Endothelial cell of umbilical vein (primary cell): Measurements from ENCODE around the gene ANKRD45. TPM values are rescaled to one million over a fixed set of nuclear protein-coding genes. Genes with fewer than 3 reads are reported as not detected.
"Not testable (repeated sequence)": the region's sequence is repeated elsewhere in the genome, so short reads cannot be mapped to it uniquely, and the experiment has no call there.

ENCODE experiments used
- BruUV-seq: library from RNA; stranded (reverse); fragments of 400-500 nt; replicated peaks from 2 replicates; lab custom pipeline; 2021; lab: Mats Ljungman, UMichigan
- CTCF ChIA-PET: fragments of 300-600, 350-600 bp; sonication (Branson Sonifier 250); formaldehyde crosslinking; loops from one replicate; lab custom pipeline; 2021; ENCODE audit warnings: antibody characterized with exemption, inconsistent platforms; lab: Charles Lee
- POLR2A ChIA-PET: fragments of 300-600, 350-600 bp; sonication (Branson Sonifier 250); formaldehyde crosslinking; loops from one replicate; lab custom pipeline; 2021; ENCODE audit warnings: antibody characterized with exemption, inconsistent platforms; lab: Charles Lee
- DNase-seq: peaks from one replicate; pipeline ENCODE4 v3.0.0-alpha.2; 2011; ENCODE audit warnings: low read depth, low spot score
- FAIRE-seq: peaks from 2 replicates; lab custom pipeline; 2011; peaks lifted over from hg19 to GRCh38; lab: Jason Lieb, UNC
- H2AFZ ChIP-seq: 2 replicates; pipeline ENCODE4 v1.6.0; 2012; ENCODE audit warnings: low read depth, low read length, control low read depth, inconsistent platforms
- H3K27ac ChIP-seq: 2 replicates; pipeline ENCODE4 v1.5.1; 2011; ENCODE audit warnings: low read depth, mild to moderate bottlenecking, control low read depth, low read length, moderate library complexity; ENCODE audit not compliant: insufficient read depth
- H3K27me3 ChIP-seq, 2 experiments: 2 replicates each; pipeline versions ENCODE4 v1.6.0 to v1.6.1; 2011; ENCODE audit warnings: low read length in 2 of 2, mixed read lengths in 1 of 2; ENCODE audit not compliant: control insufficient read depth in 2 of 2, insufficient read depth in 2 of 2
- H3K36me3 ChIP-seq, 2 experiments: 2 replicates in 1 of 2; 3 replicates in 1 of 2; pipeline ENCODE4 v1.5.1; 2011; ENCODE audit warnings: low read length in 2 of 2, mild to moderate bottlenecking in 1 of 2, moderate library complexity in 1 of 2; ENCODE audit not compliant: control insufficient read depth in 2 of 2, insufficient read depth in 2 of 2; ENCODE audit errors: extremely low read depth in 1 of 2
- H3K4me1 ChIP-seq: 3 replicates; pipeline ENCODE4 v1.5.1; 2011; ENCODE audit warnings: mild to moderate bottlenecking, low read length; ENCODE audit not compliant: control insufficient read depth, insufficient read depth; ENCODE audit errors: extremely low read depth
- H3K4me2 ChIP-seq: 2 replicates; pipeline ENCODE4 v1.6.1; 2011; ENCODE audit warnings: low read length, control low read depth, mixed read lengths; ENCODE audit not compliant: insufficient read depth
- H3K4me3 ChIP-seq, 3 experiments: fragments of 200-600 bp in 1 of 3; sonication (generic), shearing (Covaris generic) in 1 of 3; replicated peaks in 1 of 3; 2 replicates each; pipeline ENCODE4 v1.5.1; 2011 to 2016; ENCODE audit warnings: control low read depth in 3 of 3, low read length in 3 of 3, mild to moderate bottlenecking in 2 of 3, inconsistent platforms in 1 of 3, low read depth in 1 of 3, moderate library complexity in 1 of 3; ENCODE audit not compliant: insufficient read depth in 1 of 3
- H3K79me2 ChIP-seq: 2 replicates; pipeline ENCODE4 v1.6.0; 2012; ENCODE audit warnings: low read length, inconsistent platforms; ENCODE audit not compliant: control insufficient read depth, insufficient read depth
- H3K9ac ChIP-seq: replicated peaks from 2 replicates; pipeline ENCODE3; 2011; ENCODE audit warnings: low read length, control low read depth; ENCODE audit not compliant: insufficient read depth; ENCODE audit errors: extremely low read depth
- H3K9me1 ChIP-seq: replicated peaks from 3 replicates; pipeline ENCODE4 v1.6.0; 2011; ENCODE audit warnings: mild to moderate bottlenecking, low read length; ENCODE audit not compliant: control insufficient read depth, insufficient read depth; ENCODE audit errors: extremely low read depth
- H3K9me3 ChIP-seq: replicated peaks from 2 replicates; pipeline ENCODE4 v1.5.1; 2012; ENCODE audit warnings: low read length, inconsistent platforms; ENCODE audit not compliant: control insufficient read depth, insufficient read depth
- H4K20me1 ChIP-seq: replicated peaks from 2 replicates; pipeline ENCODE3; 2011; ENCODE audit warnings: mild to moderate bottlenecking, low read length; ENCODE audit not compliant: control insufficient read depth, insufficient read depth; ENCODE audit errors: extremely low read depth
- EZH2 ChIP-seq: IDR thresholded peaks from 2 replicates; pipeline ENCODE4 v1.6.1; 2012; ENCODE audit warnings: borderline replicate concordance, low read depth, mild to moderate bottlenecking, moderate library complexity, low read length, inconsistent platforms; ENCODE audit not compliant: severe bottlenecking
- FOS ChIP-seq: IDR thresholded peaks from 2 replicates; pipeline ENCODE4 v1.6.1; 2011; ENCODE audit warnings: mild to moderate bottlenecking, low read length, moderate library complexity, borderline replicate concordance; ENCODE audit not compliant: insufficient read depth
- GATA2 ChIP-seq: IDR thresholded peaks from 2 replicates; pipeline ENCODE4 v1.7.0; 2011; ENCODE audit warnings: low read depth, mild to moderate bottlenecking, moderate library complexity, mixed read lengths, low read length; ENCODE audit not compliant: insufficient read length, insufficient read depth
- JUN ChIP-seq: IDR thresholded peaks from 2 replicates; pipeline ENCODE4 v1.6.1; 2011; ENCODE audit warnings: borderline replicate concordance, low read depth; ENCODE audit not compliant: insufficient read length, insufficient read depth
- MYC ChIP-seq: IDR thresholded peaks from one replicate; pipeline ENCODE4 v1.6.1; 2011; ENCODE audit warnings: mild to moderate bottlenecking, low read depth, low read length
- POLR2A ChIP-seq: IDR thresholded peaks from 2 replicates; pipeline ENCODE4 v1.6.1; 2012; ENCODE audit warnings: low read depth, mild to moderate bottlenecking, control low read depth, low read length
- POLR2AphosphoS5 ChIP-seq: IDR thresholded peaks from 2 replicates; pipeline ENCODE4 v1.6.1; 2012; ENCODE audit warnings: low read depth, mild to moderate bottlenecking, control low read depth, low read length, moderate library complexity; ENCODE audit not compliant: insufficient read depth
- dilution Hi-C: fragments of 300-500 bp; cut with MboI; formaldehyde crosslinking; loops from one replicate; pipeline ENCODE4 v1.15.0; 2019; ENCODE audit warnings: low sequenced_read_pairs; ENCODE audit not compliant: extremely low pct_ligation_motif_present
- intact Hi-C: fragments of 100-400 bp; cut with micrococcal nuclease; formaldehyde crosslinking; loops from one replicate; pipeline ENCODE4 v1.10.0; 2022
- polyA plus RNA-seq, 4 experiments: library from polyadenylated mRNA; depleted of rRNA in 3 of 4; stranded (reverse) in 3 of 4; unstranded in 1 of 4; fragments of >200 nt; gene quantifications; 2 replicates each; pipeline versions ENCODE4 v1.2.1 to v1.2.3, GENCODE V29; 2011 to 2012; ENCODE audit warnings: missing spikeins in 1 of 4
- total RNA-seq: library from RNA; stranded (reverse); gene quantifications from 2 replicates; pipeline ENCODE4 v1.2.3, GENCODE V29; 2021
- TF ChIP-seq, protein P1 (sequence below), 2 donors: IDR thresholded peaks; 1 replicate in 1 of 2; 2 replicates in 1 of 2; pipeline ENCODE4 v1.5.1; 2011; ENCODE audit warnings: low read length in 2 of 2, mild to moderate bottlenecking in 2 of 2, moderate library complexity in 2 of 2, control low read depth in 1 of 2, inconsistent platforms in 1 of 2, low read depth in 1 of 2; ENCODE audit not compliant: insufficient read depth in 1 of 2; ENCODE audit errors: extremely low read depth in 1 of 2
- TF ChIP-seq, protein P2 (sequence below): IDR thresholded peaks from 2 replicates; pipeline ENCODE4 v1.6.1; 2011; ENCODE audit not compliant: insufficient read depth, insufficient read length

Gene ANKRD45
- total and polyA plus RNA-seq, 2 donors (not counting 3 experiments of a cell fraction or from before 2014, with no cell fraction given), result 0.19 to 0.62 TPM

DNA sequence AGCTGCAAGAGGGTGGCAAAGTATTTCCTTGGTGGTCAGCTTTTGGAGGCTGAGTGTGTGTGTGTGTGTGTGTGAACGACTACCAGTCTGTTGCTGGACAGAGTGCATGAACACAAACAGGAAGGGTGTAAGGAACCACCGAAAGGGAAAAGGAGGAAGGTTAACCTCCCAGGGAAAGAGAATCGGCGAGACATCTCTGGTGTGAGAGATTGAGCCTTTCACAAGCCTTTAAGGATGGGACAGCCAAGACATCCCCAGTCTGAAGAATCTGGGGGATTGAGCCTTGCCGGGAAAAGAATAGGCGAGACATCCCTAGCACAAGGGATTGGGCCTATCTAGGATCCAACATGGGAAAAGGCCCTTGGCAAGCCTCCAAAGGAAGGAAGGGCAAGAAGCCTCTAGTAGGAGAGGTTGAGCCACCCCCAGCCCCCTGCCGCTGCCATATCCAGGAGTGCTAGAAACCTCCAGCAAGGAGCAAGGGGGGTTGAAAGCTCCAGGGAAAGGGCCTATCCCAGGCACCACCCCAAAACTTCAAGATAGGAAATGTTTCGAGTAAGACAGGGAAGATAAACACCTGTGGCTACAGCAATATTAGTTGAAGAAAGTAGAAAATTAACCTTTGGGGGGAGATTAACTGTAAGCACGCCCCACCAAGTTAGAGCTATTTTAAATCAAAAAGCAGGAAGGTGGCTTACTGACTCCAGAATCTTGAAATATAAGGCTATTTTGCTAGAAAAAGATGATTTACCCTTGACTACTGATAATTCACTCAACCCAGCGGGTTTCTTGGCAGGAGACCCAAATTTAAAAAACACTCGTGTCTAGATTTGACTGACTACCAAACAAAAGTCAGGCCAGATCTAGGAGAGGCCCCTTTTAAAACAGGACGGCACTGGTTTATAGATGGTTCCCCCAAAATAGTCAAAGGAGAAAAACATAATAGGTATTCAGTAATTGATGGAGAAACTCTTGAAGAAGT lies 31.3 kb downstream of the ANKRD45 start:
- dilution Hi-C loops, result no loop called here
- H3K4me3 ChIP-seq, result no peak overlapping the region
- H3K4me2 ChIP-seq, result no peak overlapping the region
- no peak overlapping the region for H3K27ac ChIP-seq
- no peaks in the 10 kb centered on the region for H3K36me3 ChIP-seq
- H3K9ac ChIP-seq, result no peak overlapping the region
- TSS peak; percentile 75 for BruUV-seq
- intact Hi-C loops, result no loop called here
- no peaks in the 10 kb centered on the region for H3K4me1 ChIP-seq
- no peaks in the 10 kb centered on the region for H4K20me1 ChIP-seq
- no peaks in the 10 kb centered on the region for H3K27me3 ChIP-seq
- FAIRE-seq (no peak), DNase-seq (no peak)
- no peaks in the 10 kb centered on the region for H3K9me1 ChIP-seq
- ChIA-PET POLR2A (no interaction called here), CTCF (no interaction called here)
- TF ChIP-seq FOS, result no peak
- TF ChIP-seq POLR2AphosphoS5, result no peak
- TF ChIP-seq EZH2, result no peak
- no peak for TF ChIP-seq JUN
- TF ChIP-seq, protein P1, sequence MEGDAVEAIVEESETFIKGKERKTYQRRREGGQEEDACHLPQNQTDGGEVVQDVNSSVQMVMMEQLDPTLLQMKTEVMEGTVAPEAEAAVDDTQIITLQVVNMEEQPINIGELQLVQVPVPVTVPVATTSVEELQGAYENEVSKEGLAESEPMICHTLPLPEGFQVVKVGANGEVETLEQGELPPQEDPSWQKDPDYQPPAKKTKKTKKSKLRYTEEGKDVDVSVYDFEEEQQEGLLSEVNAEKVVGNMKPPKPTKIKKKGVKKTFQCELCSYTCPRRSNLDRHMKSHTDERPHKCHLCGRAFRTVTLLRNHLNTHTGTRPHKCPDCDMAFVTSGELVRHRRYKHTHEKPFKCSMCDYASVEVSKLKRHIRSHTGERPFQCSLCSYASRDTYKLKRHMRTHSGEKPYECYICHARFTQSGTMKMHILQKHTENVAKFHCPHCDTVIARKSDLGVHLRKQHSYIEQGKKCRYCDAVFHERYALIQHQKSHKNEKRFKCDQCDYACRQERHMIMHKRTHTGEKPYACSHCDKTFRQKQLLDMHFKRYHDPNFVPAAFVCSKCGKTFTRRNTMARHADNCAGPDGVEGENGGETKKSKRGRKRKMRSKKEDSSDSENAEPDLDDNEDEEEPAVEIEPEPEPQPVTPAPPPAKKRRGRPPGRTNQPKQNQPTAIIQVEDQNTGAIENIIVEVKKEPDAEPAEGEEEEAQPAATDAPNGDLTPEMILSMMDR (IDR thresholded peaks at IDR 0.05; ENCODE audit: extremely low read depth in 1 of 2, insufficient read depth in 1 of 2, low read depth in 1 of 2, low read length in 2 of 2), result no peak
- no peak for TF ChIP-seq GATA2
- TF ChIP-seq, protein P2, sequence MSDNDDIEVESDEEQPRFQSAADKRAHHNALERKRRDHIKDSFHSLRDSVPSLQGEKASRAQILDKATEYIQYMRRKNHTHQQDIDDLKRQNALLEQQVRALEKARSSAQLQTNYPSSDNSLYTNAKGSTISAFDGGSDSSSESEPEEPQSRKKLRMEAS, result no peak
- no peak for TF ChIP-seq MYC
- TF ChIP-seq POLR2A, result no peak
- H3K9me3 ChIP-seq, result no peaks in the 10 kb centered on the region
- H2AFZ ChIP-seq, result no peak overlapping the region
- H3K79me2 ChIP-seq, result no peaks in the 10 kb centered on the region

DNA sequence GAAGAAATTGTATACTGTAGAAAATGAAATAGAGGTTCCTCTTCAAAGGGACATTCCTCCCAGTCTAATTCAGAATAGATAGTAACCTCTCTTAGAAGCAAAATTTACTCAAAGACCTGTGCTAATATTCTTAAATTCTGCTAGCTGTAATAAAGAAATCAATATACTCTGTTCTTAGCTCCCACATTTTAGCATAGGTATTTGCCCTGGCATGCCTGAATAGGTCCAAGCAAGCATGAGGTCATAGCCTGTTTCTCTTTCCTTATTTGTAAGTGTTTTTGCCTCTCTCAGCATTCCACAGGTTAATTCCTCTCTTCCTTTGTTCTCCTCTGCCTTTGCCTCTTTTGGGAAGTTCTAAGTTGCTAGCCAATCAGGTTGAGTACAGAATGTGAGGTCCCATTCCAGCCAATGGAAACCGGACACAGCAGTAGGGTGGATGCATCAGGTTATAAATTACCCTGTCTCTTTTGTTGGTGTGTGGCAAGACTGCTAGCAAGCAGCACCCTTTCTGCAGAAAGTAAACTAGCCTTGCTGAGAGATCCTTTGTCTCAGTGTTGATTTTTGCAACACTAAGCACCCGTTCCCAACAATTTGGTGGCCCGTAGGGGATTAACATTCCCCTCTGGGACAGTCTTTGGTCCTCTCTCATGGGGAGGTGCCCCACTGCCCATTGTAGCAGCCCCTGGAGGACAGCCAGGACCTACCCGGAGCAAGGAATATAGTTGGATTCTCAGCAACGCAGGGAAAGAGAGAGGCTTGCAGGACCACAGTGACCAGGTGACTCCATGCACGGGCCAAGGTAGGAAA lies 32.2 kb downstream of the ANKRD45 start:
- H3K27ac ChIP-seq, BruUV-seq, H4K20me1 ChIP-seq, H3K79me2 ChIP-seq, H3K4me2 ChIP-seq, CTCF ChIA-PET, H3K4me3 ChIP-seq, H3K9ac ChIP-seq, H3K9me1 ChIP-seq, H2AFZ ChIP-seq, H3K4me1 ChIP-seq, H3K9me3 ChIP-seq, POLR2A ChIA-PET, FAIRE-seq, DNase-seq, H3K36me3 ChIP-seq, dilution Hi-C loops, intact Hi-C loops, H3K27me3 ChIP-seq: not testable (repeated sequence)
